HG03442 (cell line): ENCODE measurements around the gene TBX2.

Source experiments
- ATAC-seq: cut with Tn5 transposase; IDR thresholded peaks from one replicate; pipeline ENCODE4 v1.9.1; 2021; ENCODE audit warnings: mild to moderate bottlenecking, moderate library complexity; ENCODE audit not compliant: unreplicated experiment

Gene TBX2

GRCh38 chr17:61411261-61412142 lies 11.9 kb downstream of the TBX2 start:
- peak; percentile 8 for ATAC-seq

- peak; percentile 54 for ATAC-seq
Measured at GRCh38 chr17:61412143-61412859, 12.7 kb downstream of the TBX2 start.

- no peak for ATAC-seq
Measured at GRCh38 chr17:61412860-61413660, 13.4 kb downstream of the TBX2 start.

GRCh38 chr17:61413661-61414126 lies 14.1 kb downstream of the TBX2 start:
- ATAC-seq, result no peak

- ATAC-seq, result no peak
Measured at GRCh38 chr17:61414141-61414935, 14.7 kb downstream of the TBX2 start.

- no peak for ATAC-seq
Measured at GRCh38 chr17:61414936-61415251, 15.3 kb downstream of the TBX2 start.

- no peak for ATAC-seq
Measured at GRCh38 chr17:61415374-61416210, 15.9 kb downstream of the TBX2 start.

- no peak for ATAC-seq
Measured at GRCh38 chr17:61416211-61416539, 16.5 kb downstream of the TBX2 start.

GRCh38 chr17:61416540-61417363 lies 17.1 kb downstream of the TBX2 start:
- ATAC-seq, result no peak

- no peak for ATAC-seq
Measured at GRCh38 chr17:61418449-61418848, 18.8 kb downstream of the TBX2 start.

- no peak for ATAC-seq
Measured at GRCh38 chr17:61419496-61420046, 19.9 kb downstream of the TBX2 start.

- no peak for ATAC-seq
Measured at GRCh38 chr17:61420052-61420451, 20.4 kb downstream of the TBX2 start.

- ATAC-seq, result no peak
Measured at GRCh38 chr17:61420745-61421398, 21.2 kb downstream of the TBX2 start.

- no peak for ATAC-seq
Measured at GRCh38 chr17:61421460-61421859, 21.8 kb downstream of the TBX2 start.

GRCh38 chr17:61422116-61422799 lies 22.6 kb downstream of the TBX2 start:
- ATAC-seq, result no peak

GRCh38 chr17:61422869-61423268 lies 23.2 kb downstream of the TBX2 start:
- ATAC-seq, result no peak

- ATAC-seq, result no peak
Measured at GRCh38 chr17:61423967-61424649, 24.5 kb downstream of the TBX2 start.
